NCI-H748 (cell line): ENCODE data around the gene PIGQ.

Experiments
- DNase-seq: peaks from one replicate; lab custom pipeline; 2025; ENCODE audit not compliant: unreplicated experiment; lab: John Stamatoyannopoulos, UW

The PIGQ gene

GRCh38 chr16:554640-555365 lies 15.0 kb upstream of the PIGQ start:
- no peak for DNase-seq

DNA sequence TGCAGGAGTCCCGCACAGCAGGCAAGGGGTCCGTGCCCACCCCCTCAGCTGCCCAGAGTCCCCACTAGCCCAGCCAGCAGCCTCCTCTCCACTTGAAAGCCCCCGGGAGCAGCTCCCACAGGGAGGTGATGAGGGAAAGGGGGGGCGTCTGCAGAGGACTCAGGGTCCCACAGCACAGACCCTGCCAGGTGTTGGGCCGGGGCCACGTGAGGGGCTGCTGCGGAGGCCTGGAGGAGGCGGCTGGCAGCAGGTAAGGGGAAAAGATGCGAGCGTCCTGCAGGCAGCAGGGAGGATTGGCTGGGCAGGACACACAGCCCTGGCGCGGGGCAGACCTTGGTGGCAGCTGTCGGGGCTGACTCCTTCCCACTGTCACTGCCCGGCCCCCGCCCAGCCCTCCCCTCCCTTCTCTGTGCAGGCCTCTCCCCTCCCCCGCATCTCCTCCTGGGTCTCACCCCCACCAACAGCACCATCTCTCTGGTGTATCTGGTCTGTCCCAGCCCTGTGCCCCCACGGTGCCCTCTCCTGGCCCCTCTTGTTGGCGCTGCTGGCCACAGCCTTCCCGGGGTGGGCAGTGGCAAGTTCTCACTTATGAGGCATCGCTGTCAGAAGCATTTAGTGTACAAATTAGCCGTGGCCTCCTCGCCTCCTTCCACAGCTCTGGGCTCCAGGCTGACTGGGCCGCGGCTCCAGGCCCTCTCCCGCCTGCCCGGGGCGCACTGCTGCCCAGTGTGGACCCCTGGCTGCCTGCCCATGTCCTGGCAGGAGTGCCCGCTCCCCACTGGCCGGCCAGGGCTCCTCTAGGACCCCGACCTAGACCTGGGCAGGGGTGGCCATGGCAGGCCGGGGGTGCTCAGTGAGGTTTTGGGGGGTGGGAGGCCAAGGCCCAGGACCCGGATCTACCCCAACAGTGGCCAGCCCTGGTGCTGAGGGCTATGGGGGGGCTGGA lies 14.0 kb upstream of the PIGQ start:
- DNase-seq, result no peak

- no peak for DNase-seq
Measured at GRCh38 chr16:556474-557173, 13.1 kb upstream of the PIGQ start.

DNA sequence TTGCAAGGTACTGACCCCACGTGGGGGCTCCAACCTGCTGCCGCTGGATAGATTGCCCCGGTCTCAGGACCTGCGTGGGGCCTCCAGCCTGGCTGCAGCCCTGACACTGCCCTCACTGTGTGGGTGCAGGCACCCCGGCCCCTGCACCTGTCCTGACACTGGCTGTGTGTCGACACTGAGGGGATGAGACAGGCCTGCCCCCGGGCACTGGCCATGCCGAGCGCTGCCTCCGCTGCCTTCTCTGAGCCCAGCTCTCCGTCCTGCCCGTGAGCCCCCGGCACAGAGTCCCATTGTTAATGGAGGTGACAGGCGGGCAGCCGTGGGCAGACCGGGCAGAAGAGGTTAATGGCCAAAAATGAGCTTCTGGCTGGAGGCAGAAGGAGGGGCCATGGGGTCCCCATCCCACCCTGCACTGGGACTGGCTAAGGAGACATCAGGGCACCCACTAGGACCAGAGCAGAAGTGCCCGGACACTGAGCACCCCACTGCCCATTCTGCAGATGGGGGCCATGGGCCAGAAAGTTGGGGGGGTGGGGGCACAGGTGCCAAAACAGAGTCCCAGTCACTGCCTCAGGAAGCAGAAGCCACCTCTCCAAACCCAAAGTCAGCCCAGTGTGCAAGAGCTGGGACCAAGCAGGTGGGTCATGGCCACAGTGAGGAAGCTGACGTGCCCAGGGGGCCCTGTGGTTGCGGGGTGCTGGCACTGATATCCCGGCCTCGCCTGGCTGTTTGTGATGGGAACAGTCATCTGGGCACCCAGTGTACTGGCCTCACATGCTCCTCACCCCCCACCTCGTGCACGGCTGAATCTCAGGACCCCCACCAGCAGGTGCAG lies 12.1 kb upstream of the PIGQ start:
- DNase-seq, result no peak

DNA sequence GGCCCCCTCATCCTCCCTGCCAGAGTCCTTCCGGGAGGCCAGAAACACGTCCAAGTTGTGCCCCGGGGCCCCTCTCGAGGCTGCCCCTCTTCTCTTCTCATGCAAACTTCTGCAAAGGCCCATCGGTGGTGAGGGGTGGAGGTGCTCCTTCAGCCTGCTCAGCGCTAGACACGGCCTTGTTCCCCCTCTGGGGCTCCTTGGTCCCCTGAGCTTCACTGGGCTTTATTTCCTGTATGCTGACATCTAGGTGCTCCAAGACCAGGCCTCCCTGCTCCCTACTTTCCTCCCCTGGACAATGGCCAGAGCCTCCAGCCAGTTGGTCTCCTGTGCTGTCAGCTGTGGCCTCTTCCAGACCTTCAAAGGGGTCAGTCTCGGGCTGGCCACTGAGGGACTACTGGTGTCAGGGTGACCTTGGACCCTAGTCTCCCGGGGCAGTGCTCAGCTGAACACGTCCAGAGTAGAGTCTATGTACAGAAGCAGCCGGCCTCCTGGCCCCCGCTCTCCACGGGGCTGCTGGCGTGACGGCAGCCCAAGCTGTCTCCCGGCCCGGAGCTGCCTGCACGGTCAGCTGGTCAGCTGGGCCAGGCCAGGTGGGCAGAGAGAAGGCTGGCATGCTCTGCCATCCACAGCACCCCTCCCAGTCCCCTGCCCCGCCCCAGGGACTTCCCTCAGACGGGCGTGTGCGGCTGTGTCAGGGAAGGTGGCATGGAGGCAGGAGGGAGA lies 11.3 kb upstream of the PIGQ start:
- no peak for DNase-seq

DNA sequence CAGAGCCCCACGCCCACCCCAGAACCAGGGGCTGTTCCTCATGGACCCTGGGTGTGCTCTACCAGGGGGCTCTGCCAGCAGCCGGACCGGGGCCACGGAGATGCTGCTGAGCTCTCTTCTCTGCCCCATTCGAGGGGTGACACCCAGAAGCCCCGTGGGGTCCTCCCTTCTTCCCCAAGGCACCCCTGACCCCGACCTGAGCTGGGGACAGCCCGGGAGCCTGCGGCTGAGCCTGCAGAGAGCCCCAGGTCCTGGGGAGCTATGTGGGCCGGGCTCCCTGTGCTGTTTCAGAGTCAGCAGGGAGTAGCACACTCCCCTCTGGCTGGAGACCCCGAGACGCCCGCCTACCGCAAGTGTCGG lies 10.8 kb upstream of the PIGQ start:
- no peak for DNase-seq

GRCh38 chr16:559411-560203 lies 10.2 kb upstream of the PIGQ start:
- no peak for DNase-seq

DNA sequence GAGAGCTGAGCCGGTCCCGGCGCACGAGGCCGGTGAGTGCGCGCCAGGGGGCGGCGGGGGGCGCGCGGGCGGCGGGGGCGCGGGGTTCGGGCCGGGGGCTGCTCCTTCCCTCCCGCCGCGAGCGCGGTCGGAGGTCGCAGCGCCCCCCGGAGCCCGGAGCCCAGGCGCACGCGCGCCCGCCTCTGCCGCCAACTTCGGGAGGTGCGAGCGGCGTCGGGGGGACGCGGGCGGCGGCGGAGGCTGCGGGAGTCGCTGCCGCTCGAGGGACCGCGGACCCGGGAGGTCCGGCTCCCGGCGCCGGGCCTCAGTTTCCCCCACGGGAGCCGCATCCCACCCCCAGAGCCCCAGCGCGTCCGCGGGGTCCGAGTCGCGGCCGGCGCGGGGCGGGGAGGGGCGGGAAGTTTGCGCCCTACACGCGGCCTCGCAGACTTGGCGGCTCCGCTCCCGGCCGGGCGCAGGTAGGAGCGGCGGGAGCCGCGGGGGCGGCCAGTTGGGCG lies 9.5 kb upstream of the PIGQ start, which contains the start of gene PRR35:
Gene PRR35 (plus strand): TSS at position 191 of the 497 bp plus-strand sequence. CDS start 2,901 bp downstream, outside the sequence.
- DNase-seq, result peak; percentile 4

- DNase-seq, result no peak
Measured at GRCh38 chr16:560701-561412, 8.9 kb upstream of the PIGQ start.

GRCh38 chr16:561413-561794 lies 8.4 kb upstream of the PIGQ start:
- DNase-seq, result no peak

DNA sequence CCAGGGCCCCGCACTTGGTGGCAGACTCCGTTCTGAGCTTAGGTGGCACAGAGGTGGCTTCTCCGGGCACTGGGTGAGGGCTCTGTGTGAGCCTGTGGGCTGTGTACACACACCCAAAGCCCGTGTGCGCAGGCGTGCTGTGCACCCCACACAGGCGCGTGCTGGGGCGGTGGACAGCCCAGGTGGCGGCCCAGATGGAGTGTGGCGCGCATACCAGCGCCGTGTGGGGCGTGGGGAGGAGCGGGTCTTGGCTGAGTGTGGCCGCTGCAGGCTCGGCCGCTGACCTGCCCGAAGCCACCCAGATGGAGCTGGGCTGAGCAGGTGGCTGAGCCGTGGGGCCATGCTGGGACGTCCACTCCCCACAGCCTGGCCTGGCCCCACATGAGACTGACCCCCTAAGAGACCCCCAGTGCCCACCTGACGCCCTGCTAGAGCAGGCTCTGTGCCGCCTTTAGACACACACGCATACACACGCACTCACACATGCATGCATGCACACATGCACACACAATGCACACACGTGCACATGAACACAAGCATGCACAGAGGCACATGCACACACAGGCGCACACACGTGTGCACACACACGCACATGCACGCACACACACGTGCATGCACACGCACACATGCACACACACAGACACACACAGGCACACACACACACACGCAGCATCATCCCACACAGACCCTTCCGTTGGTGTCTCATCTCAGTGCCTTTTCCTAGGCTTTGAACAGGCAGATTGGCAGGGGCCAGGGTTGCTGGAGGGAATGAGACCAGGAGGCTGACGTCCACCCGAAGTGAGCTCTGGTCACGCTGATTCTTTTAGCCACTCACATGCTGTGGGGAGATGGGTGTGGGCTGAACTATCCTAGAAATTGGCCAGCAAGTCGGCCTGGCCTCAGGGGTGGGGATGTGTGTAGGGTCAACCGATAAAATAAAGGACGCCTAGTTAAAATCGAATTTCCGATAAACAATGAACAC lies 7.5 kb upstream of the PIGQ start:
- DNase-seq, result no peak

- peak; percentile 1 for DNase-seq
Measured at GRCh38 chr16:563072-563644, 6.6 kb upstream of the PIGQ start.

DNA sequence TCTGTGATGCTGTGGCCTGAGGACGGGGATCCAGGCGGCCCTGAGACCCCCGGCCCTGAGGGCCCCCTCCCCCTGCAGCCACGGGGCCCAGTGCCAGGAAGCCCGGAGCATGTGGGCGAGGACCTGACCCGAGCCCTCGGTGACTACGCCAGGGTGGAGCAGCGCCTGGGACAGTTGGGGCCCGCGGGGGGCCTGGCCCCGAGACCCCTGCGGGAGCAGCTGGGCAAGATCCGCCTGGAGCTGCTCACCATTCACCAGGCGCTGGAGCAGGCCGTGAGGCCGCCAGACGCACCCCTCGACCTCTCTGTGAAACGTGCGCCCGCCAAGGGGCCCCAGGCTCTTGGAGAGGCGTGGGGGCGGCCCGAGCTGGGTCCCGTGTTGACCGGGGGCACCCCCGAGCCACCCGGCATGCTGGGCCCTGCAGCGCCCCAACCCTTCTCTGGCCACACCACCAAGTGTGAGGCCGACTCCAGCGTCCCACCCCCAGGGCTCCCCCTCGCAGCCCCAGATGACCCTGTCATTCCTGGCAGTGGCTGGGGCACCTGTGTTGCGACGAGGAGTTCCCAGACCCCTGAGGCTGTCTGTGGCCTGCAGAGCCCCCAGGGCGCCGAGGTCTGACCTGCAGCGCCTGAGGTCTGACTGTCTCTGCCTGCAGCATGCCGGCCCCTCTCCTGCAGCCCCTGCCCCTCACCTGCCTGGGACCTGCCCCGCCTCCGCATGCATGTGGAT lies 4.9 kb upstream of the PIGQ start:
- no peak for DNase-seq

- no peak for DNase-seq
Measured at GRCh38 chr16:565419-566330, 4.1 kb upstream of the PIGQ start.
